WTC11 (cell line): ENCODE data around the gene PRPF8. TPM values are rescaled to one million over a fixed set of nuclear protein-coding genes. Genes with fewer than 3 reads are reported as not detected.

ENCODE experiments used
- ATAC-seq: fragments of 200-7000 bp; cut with Tn5 transposase; 2 replicates; pipeline ENCODE4 v1.10.0; 2021; ENCODE audit warnings: mild to moderate bottlenecking, moderate library complexity
- CTCF ChIA-PET: fragments of 300-600 bp; sonication (Branson Sonifier 250); formaldehyde crosslinking; loops from one replicate; lab custom pipeline; 2021; ENCODE audit warnings: antibody characterized with exemption; lab: Charles Lee
- POLR2A ChIA-PET: fragments of 350-600 bp; sonication (Branson Sonifier 250); formaldehyde crosslinking; loops from one replicate; lab custom pipeline; 2021; ENCODE audit warnings: antibody characterized with exemption; lab: Charles Lee
- DNase-seq: peaks from one replicate; pipeline ENCODE4 v3.0.0; 2021; ENCODE audit warnings: low spot score
- H3K27ac Mint-ChIP-seq: 2 replicates; pipeline ENCODE4 v1.8.0; 2021; ENCODE audit warnings: mixed read lengths
- H3K27me3 Mint-ChIP-seq: 2 replicates; pipeline ENCODE4 v1.8.0; 2021; ENCODE audit warnings: low read depth, mild to moderate bottlenecking, moderate library complexity, mixed read lengths
- H3K36me3 Mint-ChIP-seq: 2 replicates; pipeline ENCODE4 v1.8.0; 2021; ENCODE audit warnings: mixed read lengths
- H3K4me1 Mint-ChIP-seq: 2 replicates; pipeline ENCODE4 v1.8.0; 2022; ENCODE audit warnings: mixed read lengths
- H3K4me3 Mint-ChIP-seq: 2 replicates; pipeline ENCODE4 v1.8.0; 2021; ENCODE audit warnings: mild to moderate bottlenecking, moderate library complexity, mixed read lengths
- H3K9me3 Mint-ChIP-seq: 2 replicates; pipeline ENCODE4 v1.8.0; 2021; ENCODE audit warnings: mixed read lengths
- ATF3 ChIP-seq: sonication (generic); formaldehyde crosslinking; conservative IDR thresholded peaks from 2 replicates; pipeline ENCODE4 v1.8.1; 2022; ENCODE audit warnings: mild to moderate bottlenecking, missing genetic modification reagents
- CREM ChIP-seq: sonication (generic); formaldehyde crosslinking; IDR thresholded peaks from 2 replicates; pipeline ENCODE4 v1.8.1; 2022; ENCODE audit warnings: mild to moderate bottlenecking, missing genetic modification reagents, moderate library complexity
- GRHL2 ChIP-seq: fragments of 250-450 bp; sonication (Bioruptor Pico); IDR thresholded peaks from 2 replicates; pipeline ENCODE4 v1.8.0; 2022; ENCODE audit warnings: mild to moderate bottlenecking, moderate library complexity; ENCODE audit not compliant: insufficient replicate concordance, severe bottlenecking
- NR2C2 ChIP-seq: sonication (generic); formaldehyde crosslinking; IDR thresholded peaks from 2 replicates; pipeline ENCODE4 v1.8.0; 2022; ENCODE audit warnings: mild to moderate bottlenecking, missing genetic modification reagents
- PRDM15 ChIP-seq: sonication (generic); formaldehyde crosslinking; IDR thresholded peaks from 2 replicates; pipeline ENCODE4 v1.8.0; 2022; ENCODE audit warnings: missing genetic modification reagents
- SOX15 ChIP-seq: fragments of 250-450 bp; sonication (Bioruptor Pico); IDR thresholded peaks from 2 replicates; pipeline ENCODE4 v1.9.0; 2021; ENCODE audit warnings: mild to moderate bottlenecking
- STAT6 ChIP-seq: sonication (generic); formaldehyde crosslinking; conservative IDR thresholded peaks from 2 replicates; pipeline ENCODE4 v1.8.1; 2023; ENCODE audit warnings: mild to moderate bottlenecking, low read depth, missing genetic modification reagents, moderate library complexity
- TEAD4 ChIP-seq: sonication (generic); formaldehyde crosslinking; IDR thresholded peaks from 2 replicates; pipeline ENCODE4 v1.8.0; 2022; ENCODE audit warnings: mild to moderate bottlenecking, missing genetic modification reagents
- ZBTB43 ChIP-seq: sonication (generic); formaldehyde crosslinking; IDR thresholded peaks from 2 replicates; pipeline ENCODE4 v1.8.1; 2023; ENCODE audit warnings: mild to moderate bottlenecking, missing genetic modification reagents
- total RNA-seq: library from RNA; stranded (reverse); gene quantifications from 3 replicates; pipeline ENCODE4 v1.2.3, GENCODE V29; 2021
- TF ChIP-seq, protein P1 (sequence below): sonication (generic); formaldehyde crosslinking; IDR thresholded peaks from 2 replicates; pipeline ENCODE4 v1.8.0; 2023; ENCODE audit warnings: mild to moderate bottlenecking, missing genetic modification reagents
- TF ChIP-seq, protein P2 (sequence below): sonication (generic); formaldehyde crosslinking; IDR thresholded peaks from 2 replicates; pipeline ENCODE4 v1.8.1; 2022; ENCODE audit warnings: low read depth, missing genetic modification reagents, borderline replicate concordance
- TF ChIP-seq, protein P3 (sequence below): sonication (generic); formaldehyde crosslinking; IDR thresholded peaks from 2 replicates; pipeline ENCODE4 v1.8.1; 2022; ENCODE audit warnings: mild to moderate bottlenecking, missing genetic modification reagents, moderate library complexity, borderline replicate concordance
- TF ChIP-seq, protein P4 (sequence below): fragments of 250-450 bp; sonication (Bioruptor Pico); IDR thresholded peaks from 2 replicates; pipeline ENCODE4 v1.9.0; 2021; ENCODE audit warnings: mild to moderate bottlenecking
- TF ChIP-seq, protein P5 (sequence below): sonication (generic); formaldehyde crosslinking; IDR thresholded peaks from 2 replicates; pipeline ENCODE4 v1.8.0; 2022; ENCODE audit warnings: mild to moderate bottlenecking, missing genetic modification reagents

Gene PRPF8
- total RNA-seq, 1 experiment from 2014 or later = 388 TPM

GRCh38 chr17:1638624-1639300 lies 45.9 kb downstream of the PRPF8 start:
- POLR2A ChIA-PET = no interaction called here
- TF ChIP-seq TEAD4 (CRISPR knock-in tag) (no peak), GRHL2 (CRISPR knock-in tag) (no peak), ATF3 (CRISPR knock-in tag) (no peak), SOX15 (CRISPR knock-in tag) (no peak), ZBTB43 (no peak), NR2C2 (CRISPR knock-in tag) (no peak), STAT6 (CRISPR knock-in tag) (no peak), CREM (CRISPR knock-in tag) (no peak), PRDM15 (CRISPR knock-in tag) (no peak)
- TF ChIP-seq, protein P1, sequence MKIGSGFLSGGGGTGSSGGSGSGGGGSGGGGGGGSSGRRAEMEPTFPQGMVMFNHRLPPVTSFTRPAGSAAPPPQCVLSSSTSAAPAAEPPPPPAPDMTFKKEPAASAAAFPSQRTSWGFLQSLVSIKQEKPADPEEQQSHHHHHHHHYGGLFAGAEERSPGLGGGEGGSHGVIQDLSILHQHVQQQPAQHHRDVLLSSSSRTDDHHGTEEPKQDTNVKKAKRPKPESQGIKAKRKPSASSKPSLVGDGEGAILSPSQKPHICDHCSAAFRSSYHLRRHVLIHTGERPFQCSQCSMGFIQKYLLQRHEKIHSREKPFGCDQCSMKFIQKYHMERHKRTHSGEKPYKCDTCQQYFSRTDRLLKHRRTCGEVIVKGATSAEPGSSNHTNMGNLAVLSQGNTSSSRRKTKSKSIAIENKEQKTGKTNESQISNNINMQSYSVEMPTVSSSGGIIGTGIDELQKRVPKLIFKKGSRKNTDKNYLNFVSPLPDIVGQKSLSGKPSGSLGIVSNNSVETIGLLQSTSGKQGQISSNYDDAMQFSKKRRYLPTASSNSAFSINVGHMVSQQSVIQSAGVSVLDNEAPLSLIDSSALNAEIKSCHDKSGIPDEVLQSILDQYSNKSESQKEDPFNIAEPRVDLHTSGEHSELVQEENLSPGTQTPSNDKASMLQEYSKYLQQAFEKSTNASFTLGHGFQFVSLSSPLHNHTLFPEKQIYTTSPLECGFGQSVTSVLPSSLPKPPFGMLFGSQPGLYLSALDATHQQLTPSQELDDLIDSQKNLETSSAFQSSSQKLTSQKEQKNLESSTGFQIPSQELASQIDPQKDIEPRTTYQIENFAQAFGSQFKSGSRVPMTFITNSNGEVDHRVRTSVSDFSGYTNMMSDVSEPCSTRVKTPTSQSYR (CRISPR knock-in tag) = no peak
- TF ChIP-seq, protein P2, sequence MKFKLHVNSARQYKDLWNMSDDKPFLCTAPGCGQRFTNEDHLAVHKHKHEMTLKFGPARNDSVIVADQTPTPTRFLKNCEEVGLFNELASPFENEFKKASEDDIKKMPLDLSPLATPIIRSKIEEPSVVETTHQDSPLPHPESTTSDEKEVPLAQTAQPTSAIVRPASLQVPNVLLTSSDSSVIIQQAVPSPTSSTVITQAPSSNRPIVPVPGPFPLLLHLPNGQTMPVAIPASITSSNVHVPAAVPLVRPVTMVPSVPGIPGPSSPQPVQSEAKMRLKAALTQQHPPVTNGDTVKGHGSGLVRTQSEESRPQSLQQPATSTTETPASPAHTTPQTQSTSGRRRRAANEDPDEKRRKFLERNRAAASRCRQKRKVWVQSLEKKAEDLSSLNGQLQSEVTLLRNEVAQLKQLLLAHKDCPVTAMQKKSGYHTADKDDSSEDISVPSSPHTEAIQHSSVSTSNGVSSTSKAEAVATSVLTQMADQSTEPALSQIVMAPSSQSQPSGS (CRISPR knock-in tag) = no peak
- TF ChIP-seq, protein P3, sequence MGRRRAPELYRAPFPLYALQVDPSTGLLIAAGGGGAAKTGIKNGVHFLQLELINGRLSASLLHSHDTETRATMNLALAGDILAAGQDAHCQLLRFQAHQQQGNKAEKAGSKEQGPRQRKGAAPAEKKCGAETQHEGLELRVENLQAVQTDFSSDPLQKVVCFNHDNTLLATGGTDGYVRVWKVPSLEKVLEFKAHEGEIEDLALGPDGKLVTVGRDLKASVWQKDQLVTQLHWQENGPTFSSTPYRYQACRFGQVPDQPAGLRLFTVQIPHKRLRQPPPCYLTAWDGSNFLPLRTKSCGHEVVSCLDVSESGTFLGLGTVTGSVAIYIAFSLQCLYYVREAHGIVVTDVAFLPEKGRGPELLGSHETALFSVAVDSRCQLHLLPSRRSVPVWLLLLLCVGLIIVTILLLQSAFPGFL (CRISPR knock-in tag) = no peak
- TF ChIP-seq, protein P4, sequence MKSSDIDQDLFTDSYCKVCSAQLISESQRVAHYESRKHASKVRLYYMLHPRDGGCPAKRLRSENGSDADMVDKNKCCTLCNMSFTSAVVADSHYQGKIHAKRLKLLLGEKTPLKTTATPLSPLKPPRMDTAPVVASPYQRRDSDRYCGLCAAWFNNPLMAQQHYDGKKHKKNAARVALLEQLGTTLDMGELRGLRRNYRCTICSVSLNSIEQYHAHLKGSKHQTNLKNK (CRISPR knock-in tag) = no peak
- TF ChIP-seq, protein P5, sequence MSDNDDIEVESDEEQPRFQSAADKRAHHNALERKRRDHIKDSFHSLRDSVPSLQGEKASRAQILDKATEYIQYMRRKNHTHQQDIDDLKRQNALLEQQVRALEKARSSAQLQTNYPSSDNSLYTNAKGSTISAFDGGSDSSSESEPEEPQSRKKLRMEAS (CRISPR knock-in tag) = no peak
- TF ChIP-seq, all 79 proteins: peak for 0
- CTCF ChIA-PET = interaction anchor here (0.6 to 5.4 kb wide), 5 partner anchors 9 to 106 kb away, joined by 3 to 59 read pairs (median 9); partner anchors contain the start of genes RILP and SLC43A2
- no peaks in the 10 kb centered on the region for H3K27me3 Mint-ChIP-seq
- no peak overlapping the region for H3K4me3 Mint-ChIP-seq
- ATAC-seq (no peak), DNase-seq (no peak)
- peaks cover 2% of the 10 kb centered on the region for H3K36me3 Mint-ChIP-seq
- H3K27ac Mint-ChIP-seq = no peak overlapping the region
- H3K9me3 Mint-ChIP-seq = no peaks in the 10 kb centered on the region
- peaks cover 17% of the 10 kb centered on the region for H3K4me1 Mint-ChIP-seq
